Measurements from ENCODE around the gene EZR.
"Not testable (repeated sequence)": the region's sequence is repeated elsewhere in the genome, so short reads cannot be mapped to it uniquely, and the experiment has no call there.

Gene EZR

GRCh38 chr6:158834675-158835385 lies 15.7 kb upstream of the EZR start:
- no peak overlapping the region for H3K4me3 ChIP-seq (ENCODE audit: low read depth, low read length)
- no peaks in the 10 kb centered on the region for H3K79me2 ChIP-seq
- peaks cover 34% of the 10 kb centered on the region for H3K4me1 ChIP-seq
- no peaks in the 10 kb centered on the region for H3K36me3 ChIP-seq (ENCODE audit: control insufficient read depth, insufficient read depth, low read length)
- H2AFZ ChIP-seq = peak overlapping the region; percentile 65
- no peak overlapping the region for H3K4me2 ChIP-seq (ENCODE audit: low read length)
- TF ChIP-seq, protein P1, sequence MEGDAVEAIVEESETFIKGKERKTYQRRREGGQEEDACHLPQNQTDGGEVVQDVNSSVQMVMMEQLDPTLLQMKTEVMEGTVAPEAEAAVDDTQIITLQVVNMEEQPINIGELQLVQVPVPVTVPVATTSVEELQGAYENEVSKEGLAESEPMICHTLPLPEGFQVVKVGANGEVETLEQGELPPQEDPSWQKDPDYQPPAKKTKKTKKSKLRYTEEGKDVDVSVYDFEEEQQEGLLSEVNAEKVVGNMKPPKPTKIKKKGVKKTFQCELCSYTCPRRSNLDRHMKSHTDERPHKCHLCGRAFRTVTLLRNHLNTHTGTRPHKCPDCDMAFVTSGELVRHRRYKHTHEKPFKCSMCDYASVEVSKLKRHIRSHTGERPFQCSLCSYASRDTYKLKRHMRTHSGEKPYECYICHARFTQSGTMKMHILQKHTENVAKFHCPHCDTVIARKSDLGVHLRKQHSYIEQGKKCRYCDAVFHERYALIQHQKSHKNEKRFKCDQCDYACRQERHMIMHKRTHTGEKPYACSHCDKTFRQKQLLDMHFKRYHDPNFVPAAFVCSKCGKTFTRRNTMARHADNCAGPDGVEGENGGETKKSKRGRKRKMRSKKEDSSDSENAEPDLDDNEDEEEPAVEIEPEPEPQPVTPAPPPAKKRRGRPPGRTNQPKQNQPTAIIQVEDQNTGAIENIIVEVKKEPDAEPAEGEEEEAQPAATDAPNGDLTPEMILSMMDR (IDR thresholded peaks at IDR 0.05) = no peak
- H3K27me3 ChIP-seq (ENCODE audit: control insufficient read depth, insufficient read depth, low read length) = no peaks in the 10 kb centered on the region
- H3K27ac ChIP-seq = peak overlapping the region; percentile 92
- no peak overlapping the region for H3K9ac ChIP-seq
- no peaks in the 10 kb centered on the region for H3K9me3 ChIP-seq (ENCODE audit: control insufficient read depth, low read length)

DNA sequence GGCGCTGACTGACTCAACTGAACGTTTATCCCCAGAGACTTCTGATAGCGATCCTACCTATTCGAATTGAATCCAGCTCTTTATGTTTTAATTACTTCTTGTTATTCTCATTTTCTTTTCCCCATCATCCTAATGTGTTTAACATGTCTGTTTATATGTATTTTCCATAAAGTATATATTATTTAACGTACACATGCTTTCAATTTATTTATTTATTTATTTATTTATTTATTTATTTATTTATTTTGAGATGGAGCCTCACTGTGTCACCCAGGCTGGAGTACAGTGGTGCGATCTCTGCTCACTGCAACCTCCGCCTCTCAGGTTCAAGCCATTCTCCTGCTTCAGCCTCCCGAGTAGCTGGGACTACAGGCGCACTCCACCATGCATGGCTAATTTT lies 13.6 kb upstream of the EZR start:
- not testable (repeated sequence) for H2AFZ ChIP-seq; H3K36me3 ChIP-seq (ENCODE audit: control insufficient read depth, insufficient read depth, low read length); H3K4me3 ChIP-seq (ENCODE audit: low read depth, low read length); H3K4me2 ChIP-seq (ENCODE audit: low read length); H3K9me3 ChIP-seq (ENCODE audit: control insufficient read depth, low read length); H3K27ac ChIP-seq; H3K27me3 ChIP-seq (ENCODE audit: control insufficient read depth, insufficient read depth, low read length); H3K9ac ChIP-seq; H3K79me2 ChIP-seq
- H3K4me1 ChIP-seq = peaks cover 24% of the 10 kb centered on the region

DNA sequence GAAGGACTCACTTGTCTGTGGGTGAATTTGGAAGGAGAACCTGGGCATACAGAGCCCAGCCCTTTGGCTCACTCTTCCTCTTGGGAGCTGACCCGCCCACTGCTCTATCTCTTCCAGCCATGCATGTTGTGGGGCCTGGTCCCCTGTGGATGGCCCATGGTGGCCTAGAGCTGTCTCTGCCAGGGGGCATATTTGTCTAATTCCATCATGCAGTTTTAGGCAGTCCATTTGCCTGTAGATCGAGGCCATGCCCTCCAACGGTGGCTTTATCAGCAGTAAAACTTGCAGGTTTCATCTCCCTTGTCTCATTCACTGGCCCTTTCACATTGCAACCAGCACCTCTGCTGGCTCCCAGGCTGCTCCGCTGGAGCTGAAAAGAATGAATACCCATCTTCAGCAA lies 12.9 kb upstream of the EZR start:
- Histone ChIP-seq H3K27ac (peak overlapping the region; percentile 6), H3K36me3 (ENCODE audit: control insufficient read depth, insufficient read depth, low read length) (no peaks in the 10 kb centered on the region), H3K27me3 (ENCODE audit: control insufficient read depth, insufficient read depth, low read length) (no peaks in the 10 kb centered on the region), H3K9ac (no peak overlapping the region), H3K4me2 (ENCODE audit: low read length) (no peak overlapping the region), H3K79me2 (no peaks in the 10 kb centered on the region), H3K9me3 (ENCODE audit: control insufficient read depth, low read length) (no peaks in the 10 kb centered on the region), H2AFZ (peak overlapping the region; percentile 50), H3K4me1 (peaks cover 19% of the 10 kb centered on the region), H3K4me3 (ENCODE audit: low read depth, low read length) (no peak overlapping the region)
- TF ChIP-seq, protein P1 (IDR thresholded peaks at IDR 0.05) = no peak

- no peak overlapping the region for H2AFZ ChIP-seq
- H3K4me3 ChIP-seq (ENCODE audit: low read depth, low read length) = no peak overlapping the region
- no peak overlapping the region for H3K27ac ChIP-seq
- no peaks in the 10 kb centered on the region for H3K27me3 ChIP-seq (ENCODE audit: control insufficient read depth, insufficient read depth, low read length)
- H3K9ac ChIP-seq = no peak overlapping the region
- no peak overlapping the region for H3K4me2 ChIP-seq (ENCODE audit: low read length)
- no peaks in the 10 kb centered on the region for H3K9me3 ChIP-seq (ENCODE audit: control insufficient read depth, low read length)
- H3K4me1 ChIP-seq = peaks cover 17% of the 10 kb centered on the region
- no peaks in the 10 kb centered on the region for H3K36me3 ChIP-seq (ENCODE audit: control insufficient read depth, insufficient read depth, low read length)
- H3K79me2 ChIP-seq = no peaks in the 10 kb centered on the region
- TF ChIP-seq, protein P1 (IDR thresholded peaks at IDR 0.05) = no peak
Observed at GRCh38 chr6:158831571-158831970, 12.4 kb upstream of the EZR start.

DNA sequence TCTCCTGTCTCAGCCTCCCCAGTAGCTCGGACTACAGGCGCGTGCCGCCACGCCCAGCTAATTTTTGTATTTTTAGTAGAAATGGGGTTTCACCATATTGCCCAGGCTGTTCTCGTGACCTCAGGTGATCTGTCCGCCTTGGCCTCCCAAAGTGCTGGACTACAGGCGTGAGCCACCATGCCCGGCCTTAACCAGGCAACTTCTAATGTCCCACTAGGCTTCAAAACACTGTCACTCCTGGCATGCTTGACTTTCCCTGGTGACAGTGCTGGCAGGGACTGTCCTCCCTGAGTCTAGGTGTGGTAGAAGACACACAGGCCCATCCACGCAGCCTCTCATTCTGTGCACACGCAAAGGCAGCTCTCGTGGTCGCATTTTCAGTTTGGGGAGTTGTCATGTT lies 11.6 kb upstream of the EZR start:
- Histone ChIP-seq H3K4me2 (ENCODE audit: low read length) (no peak overlapping the region), H3K27ac (no peak overlapping the region), H3K79me2 (no peaks in the 10 kb centered on the region), H2AFZ (no peak overlapping the region), H3K9ac (no peak overlapping the region), H3K4me1 (peaks cover 17% of the 10 kb centered on the region), H3K36me3 (ENCODE audit: control insufficient read depth, insufficient read depth, low read length) (no peaks in the 10 kb centered on the region), H3K9me3 (ENCODE audit: control insufficient read depth, low read length) (no peaks in the 10 kb centered on the region), H3K4me3 (ENCODE audit: low read depth, low read length) (no peak overlapping the region), H3K27me3 (ENCODE audit: control insufficient read depth, insufficient read depth, low read length) (no peaks in the 10 kb centered on the region)
- TF ChIP-seq, protein P1 (IDR thresholded peaks at IDR 0.05) = no peak
